Superior temporal gyrus (tissue), 1 donor: ENCODE data around the gene LIME1.

ENCODE experiments used
- DNase-seq: peaks from one replicate; pipeline ENCODE4 v3.0.0-alpha.2; 2016; ENCODE audit errors: extremely low spot score

LIME1 gene

GRCh38 chr20:63735859-63736718 lies at the start of gene LIME1:
Gene LIME1 (plus strand): TSS chr20:63736664. CDS start chr20:63737550, 886 bp downstream.
- no peak for DNase-seq

DNA sequence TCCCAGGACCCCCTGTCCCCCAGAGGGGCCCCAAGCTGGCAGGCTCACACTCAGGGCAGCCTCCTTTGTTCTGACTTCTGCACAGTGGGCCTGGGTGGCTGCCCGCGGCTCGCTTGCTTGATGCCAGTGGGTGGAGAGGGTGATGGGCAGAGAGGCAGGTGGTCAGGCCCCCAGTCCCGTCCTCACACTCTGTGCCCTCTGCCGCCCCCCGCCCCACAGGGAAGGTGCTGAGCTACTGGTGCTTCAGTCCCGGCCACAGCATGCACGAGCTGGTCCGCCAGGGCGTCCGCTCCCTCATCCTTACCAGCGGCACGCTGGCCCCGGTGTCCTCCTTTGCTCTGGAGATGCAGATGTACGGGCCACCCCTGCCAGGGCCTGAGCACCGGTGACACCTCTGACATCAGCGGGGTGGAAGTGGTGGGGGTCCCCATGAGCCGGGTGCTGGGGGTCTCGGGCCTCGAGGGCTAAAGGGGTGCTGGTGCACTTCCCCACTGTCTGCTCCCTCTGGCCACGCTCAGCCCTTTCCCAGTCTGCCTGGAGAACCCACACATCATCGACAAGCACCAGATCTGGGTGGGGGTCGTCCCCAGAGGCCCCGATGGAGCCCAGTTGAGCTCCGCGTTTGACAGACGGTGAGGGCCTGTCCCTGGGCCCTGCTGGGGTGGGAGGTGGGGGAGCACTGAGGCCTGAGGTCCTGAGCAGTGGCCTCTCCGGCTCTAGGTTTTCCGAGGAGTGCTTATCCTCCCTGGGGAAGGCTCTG lies 48.9 kb upstream of the LIME1 start:
- no peak for DNase-seq

GRCh38 chr20:63688228-63689045 lies 48.0 kb upstream of the LIME1 start:
- no peak for DNase-seq

DNA sequence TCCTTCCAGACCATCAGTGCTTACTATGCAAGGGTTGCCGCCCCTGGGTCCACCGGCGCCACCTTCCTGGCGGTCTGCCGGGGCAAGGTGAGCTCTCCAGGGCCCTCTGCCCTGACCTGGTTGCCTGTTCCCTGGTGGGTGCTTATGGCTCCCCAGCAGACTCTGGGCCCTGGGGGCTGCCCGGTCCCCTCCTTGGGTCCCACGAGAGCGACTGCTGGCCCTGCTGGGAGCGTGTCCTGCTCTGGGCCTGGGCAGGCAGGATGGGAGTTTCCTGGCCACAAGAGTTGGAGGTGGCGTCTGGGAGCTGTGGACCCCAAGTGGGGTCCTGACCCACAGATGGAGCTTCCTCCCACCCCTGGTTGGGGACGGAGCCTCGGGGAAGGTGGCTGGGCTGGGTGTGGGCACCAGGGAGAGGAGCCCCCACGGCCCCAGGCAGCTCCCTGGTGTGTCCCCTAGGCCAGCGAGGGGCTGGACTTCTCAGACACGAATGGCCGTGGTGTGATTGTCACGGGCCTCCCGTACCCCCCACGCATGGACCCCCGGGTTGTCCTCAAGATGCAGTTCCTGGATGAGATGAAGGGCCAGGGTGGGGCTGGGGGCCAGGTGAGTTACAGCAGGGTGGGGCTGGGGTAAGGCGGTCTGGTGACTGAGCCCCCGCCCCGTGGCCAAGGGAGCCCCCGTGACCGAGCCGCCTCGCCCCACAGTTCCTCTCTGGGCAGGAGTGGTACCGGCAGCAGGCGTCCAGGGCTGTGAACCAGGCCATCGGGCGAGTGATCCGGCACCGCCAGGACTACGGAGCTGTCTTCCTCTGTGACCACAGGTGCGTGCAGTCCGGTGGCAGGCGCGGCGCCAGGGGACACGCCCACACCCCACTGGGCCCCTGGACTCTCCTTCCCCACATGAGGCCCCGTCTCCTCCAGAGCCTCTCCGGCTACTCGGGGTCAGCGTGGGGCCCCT lies 47.1 kb upstream of the LIME1 start:
- DNase-seq, result no peak

DNA sequence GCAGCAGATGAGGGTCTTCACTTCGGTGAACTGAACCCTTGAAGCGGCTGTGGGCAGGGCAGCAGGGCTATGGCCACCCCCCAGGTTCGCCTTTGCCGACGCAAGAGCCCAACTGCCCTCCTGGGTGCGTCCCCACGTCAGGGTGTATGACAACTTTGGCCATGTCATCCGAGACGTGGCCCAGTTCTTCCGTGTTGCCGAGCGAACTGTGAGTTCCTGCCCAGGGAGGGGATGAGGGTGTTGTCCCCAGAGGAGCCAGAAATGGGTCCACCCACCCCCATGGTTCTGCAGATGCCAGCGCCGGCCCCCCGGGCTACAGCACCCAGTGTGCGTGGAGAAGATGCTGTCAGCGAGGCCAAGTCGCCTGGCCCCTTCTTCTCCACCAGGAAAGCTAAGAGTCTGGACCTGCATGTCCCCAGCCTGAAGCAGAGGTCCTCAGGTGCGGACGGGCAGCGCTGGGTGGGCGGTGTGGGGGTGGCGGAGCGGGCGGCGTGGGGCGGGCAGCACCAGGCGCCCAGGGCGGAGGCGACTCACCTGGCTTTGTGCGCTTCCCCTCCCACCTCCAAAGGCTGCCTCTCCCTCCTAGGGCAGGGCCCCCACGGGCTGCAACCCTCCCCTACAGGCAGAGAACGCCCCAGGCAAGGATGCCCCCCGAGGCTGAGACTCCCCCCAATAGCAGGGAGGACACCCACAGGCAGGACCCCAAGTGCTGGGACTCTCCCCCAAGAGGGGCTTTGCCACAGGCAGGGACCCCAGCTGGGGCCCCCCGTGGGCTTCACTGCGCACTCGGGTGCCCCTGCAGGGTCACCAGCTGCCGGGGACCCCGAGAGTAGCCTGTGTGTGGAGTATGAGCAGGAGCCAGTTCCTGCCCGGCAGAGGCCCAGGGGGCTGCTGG lies 46.2 kb upstream of the LIME1 start:
- DNase-seq, result no peak

DNA sequence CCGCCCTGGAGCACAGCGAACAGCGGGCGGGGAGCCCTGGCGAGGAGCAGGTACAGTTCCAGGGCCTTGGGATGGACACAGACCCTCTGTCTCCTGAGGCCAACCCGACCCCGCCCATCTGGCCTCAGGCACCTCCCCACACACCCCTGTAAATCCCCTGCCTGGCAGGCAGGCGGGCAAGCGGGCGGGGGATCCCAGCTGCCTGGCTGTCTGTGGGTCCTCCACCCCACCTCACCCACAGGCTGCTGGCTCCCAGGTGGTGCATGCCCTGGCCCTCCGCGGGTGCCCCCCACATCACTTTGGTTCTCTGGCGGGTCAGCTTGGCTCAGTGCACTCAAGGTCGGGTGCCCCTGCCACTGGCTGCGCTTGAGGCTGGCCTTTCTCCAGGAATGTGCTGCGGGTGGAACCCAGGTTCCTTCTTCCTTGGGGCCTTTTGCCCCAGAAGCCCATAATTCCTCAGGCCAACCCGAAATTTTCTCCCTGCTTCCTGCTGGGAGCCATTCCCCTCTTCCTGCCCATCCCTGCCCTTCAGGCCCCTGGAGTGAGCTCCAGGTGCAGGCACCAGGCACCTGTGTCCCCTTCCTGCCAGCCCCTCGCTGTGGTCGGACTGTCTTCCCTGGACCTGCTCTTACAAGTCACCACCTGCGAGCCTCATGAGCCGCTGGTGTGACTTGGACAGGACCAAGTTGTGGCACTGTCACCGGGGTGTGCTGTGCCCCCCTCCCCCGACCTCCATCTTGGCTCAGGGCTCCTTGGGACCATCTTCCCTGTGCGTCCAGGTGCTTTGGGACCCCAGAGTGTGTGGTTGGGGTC lies 45.4 kb upstream of the LIME1 start:
- no peak for DNase-seq

DNA sequence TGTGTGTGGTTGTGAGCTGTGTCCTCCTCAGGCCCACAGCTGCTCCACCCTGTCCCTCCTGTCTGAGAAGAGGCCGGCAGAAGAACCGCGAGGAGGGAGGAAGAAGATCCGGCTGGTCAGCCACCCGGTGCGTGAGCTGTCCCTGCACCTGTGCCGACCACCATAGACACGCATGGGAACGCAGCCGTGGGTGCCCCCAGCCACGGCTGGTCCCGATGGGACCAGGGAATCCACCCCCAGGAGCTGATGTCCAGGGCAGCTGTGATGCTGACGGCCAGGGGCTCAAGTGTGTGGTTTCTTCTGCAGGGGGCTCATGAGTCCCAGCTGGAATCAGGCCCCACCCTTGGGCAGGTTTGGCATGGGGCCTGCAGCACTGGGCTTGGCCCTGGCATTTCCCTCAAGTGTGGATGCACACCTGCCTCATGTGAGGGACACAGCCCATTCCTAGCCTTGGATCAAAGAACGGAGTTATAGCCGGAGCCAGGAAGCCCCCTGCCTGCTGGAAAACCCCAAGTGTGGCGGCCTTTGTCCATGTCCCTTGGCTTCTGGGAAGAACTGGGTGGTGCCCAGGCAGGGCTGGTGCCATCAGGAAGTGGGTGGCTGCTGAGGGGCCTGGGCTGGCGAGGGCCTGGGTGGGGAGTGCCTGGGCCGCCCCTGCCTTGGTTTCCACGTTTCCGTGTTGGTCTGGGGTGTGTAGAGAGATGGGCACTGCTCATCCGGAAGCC lies 44.6 kb upstream of the LIME1 start:
- DNase-seq, result no peak

GRCh38 chr20:63692436-63693082 lies 43.9 kb upstream of the LIME1 start:
- no peak for DNase-seq

DNA sequence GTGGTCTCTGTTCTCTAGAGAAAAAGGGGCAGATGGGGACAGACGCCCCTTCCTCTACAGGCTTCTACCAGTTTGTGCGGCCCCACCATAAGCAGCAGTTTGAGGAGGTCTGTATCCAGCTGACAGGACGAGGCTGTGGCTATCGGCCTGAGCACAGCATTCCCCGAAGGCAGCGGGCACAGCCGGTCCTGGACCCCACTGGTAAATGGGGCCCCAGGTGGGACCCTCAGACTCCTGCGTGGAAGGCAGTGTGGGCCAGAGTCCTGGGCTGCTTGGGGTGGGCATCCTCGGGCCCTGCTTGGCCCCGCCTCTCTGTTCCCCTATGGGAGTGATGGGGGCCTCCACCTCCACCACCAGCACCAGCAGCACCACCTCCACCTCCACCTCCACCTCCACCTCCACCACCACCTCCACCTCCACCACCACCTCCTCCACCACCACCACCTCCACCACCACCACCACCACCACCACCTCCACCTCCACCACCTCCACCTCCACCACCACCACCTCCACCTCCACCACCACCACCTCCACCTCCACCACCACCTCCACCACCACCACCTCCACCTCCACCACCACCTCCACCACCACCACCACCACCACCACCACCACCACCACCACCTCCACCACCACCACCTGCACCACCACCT lies 43.3 kb upstream of the LIME1 start:
- DNase-seq, result no peak

- DNase-seq, result no peak
Measured at GRCh38 chr20:63693733-63694583, 42.5 kb upstream of the LIME1 start.

- no peak for DNase-seq
Measured at GRCh38 chr20:63694584-63695423, 41.7 kb upstream of the LIME1 start.

- no peak for DNase-seq
Measured at GRCh38 chr20:63695424-63696305, 40.8 kb upstream of the LIME1 start.

DNA sequence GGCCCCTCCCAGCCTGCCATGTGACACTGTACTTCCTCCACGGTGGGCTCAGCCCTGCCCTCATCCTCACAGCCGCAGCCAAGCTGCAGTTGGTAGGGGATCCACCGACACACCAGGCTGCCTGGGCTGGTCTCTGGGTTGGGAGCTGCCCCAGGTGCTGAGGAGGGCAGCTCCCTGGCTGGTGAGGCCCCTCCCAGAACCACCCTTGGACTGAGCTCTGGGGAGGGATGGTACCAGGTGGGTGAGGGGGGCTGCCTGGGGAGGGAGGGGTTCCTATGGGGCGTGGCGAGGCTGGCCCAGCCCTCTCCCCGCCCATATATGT lies 40.2 kb upstream of the LIME1 start:
- DNase-seq, result no peak

GRCh38 chr20:63696628-63697356 lies 39.7 kb upstream of the LIME1 start, which contains the start of gene TNFRSF6B:
Gene TNFRSF6B (plus strand): TSS chr20:63696652. CDS start chr20:63696768, 116 bp downstream.
- DNase-seq, result no peak
